GM13977 (cell line): ENCODE measurements around the gene CCDC78.

Experiments used
- DNase-seq: peaks from one replicate; pipeline ENCODE4 v3.0.0; 2012; ENCODE audit warnings: low spot score
- CTCF ChIP-seq: IDR thresholded peaks from 2 replicates; pipeline ENCODE4 v1.5.1; 2012; ENCODE audit warnings: mild to moderate bottlenecking, control low read depth; ENCODE audit not compliant: insufficient read depth; ENCODE audit errors: extremely low read depth, missing control alignments
- in situ Hi-C: fragments of 300-500 bp; cut with MboI; formaldehyde crosslinking; loops from one replicate; pipeline ENCODE4 v1.12.0; 2022; ENCODE audit warnings: low sequenced_read_pairs, low pct_unique_long_range_greater_than_20kb, mixed read lengths, inconsistent platforms; ENCODE audit not compliant: unreplicated experiment

The CCDC78 gene

GRCh38 chr16:726438-727290 lies at the start of gene CCDC78, which contains the start of gene HAGHL:
TSS of gene CCDC78 (minus strand) at chr16:726443. CDS start at chr16:726367, 76 bp downstream.
TSS of gene HAGHL (plus strand) at chr16:727106. CDS start at chr16:727510, 404 bp downstream.
- peak; percentile 1 for TF ChIP-seq CTCF
- peak; percentile 90 for DNase-seq
- in situ Hi-C loops: no loop called here

- DNase-seq: no peak
- in situ Hi-C loops: no loop called here
- no peak for TF ChIP-seq CTCF
Measured at GRCh38 chr16:775236-775796, 49.1 kb upstream of the CCDC78 start.

- in situ Hi-C loops: no loop called here
- TF ChIP-seq CTCF: no peak
- no peak for DNase-seq
Measured at GRCh38 chr16:774086-775001, 48.1 kb upstream of the CCDC78 start.

GRCh38 chr16:772959-773358 lies 46.7 kb upstream of the CCDC78 start:
- TF ChIP-seq CTCF: no peak
- in situ Hi-C loops: no loop called here
- no peak for DNase-seq

GRCh38 chr16:770411-770810 lies 44.2 kb upstream of the CCDC78 start:
- TF ChIP-seq CTCF: no peak
- in situ Hi-C loops: no loop called here
- DNase-seq: no peak

- in situ Hi-C loops: no loop called here
- DNase-seq: no peak
- TF ChIP-seq CTCF: no peak
Measured at GRCh38 chr16:769934-770333, 43.7 kb upstream of the CCDC78 start.
